Peyer's patch (tissue), 4 donors: ENCODE data around the gene TSSK6. TPM values are rescaled to one million over a fixed set of nuclear protein-coding genes. Genes with fewer than 3 reads are reported as not detected.
A peak's percentile ranks its signal among the peaks of the same experiment; 100 is the strongest.

Source experiments
- DNase-seq, 3 donors: peaks; one replicate each; pipeline ENCODE4 v3.0.0-alpha.2; 2017 to 2019
- H3K27ac ChIP-seq, 4 donors: fragments of 200-600 bp; sonication (generic); one replicate each; pipeline ENCODE4 v1.5.1; 2016 to 2019
- H3K27me3 ChIP-seq, 2 donors: fragments of 200-600 bp; sonication (generic); one replicate each; pipeline ENCODE4 v1.5.1; 2019
- H3K36me3 ChIP-seq, 3 donors: fragments of 200-600 bp; sonication (generic); one replicate each; pipeline ENCODE4 v1.5.1; 2016 to 2019
- H3K4me1 ChIP-seq, 4 donors: fragments of 200-600 bp; sonication (generic); one replicate each; pipeline ENCODE4 v1.5.1; 2016 to 2019
- H3K4me3 ChIP-seq, 4 donors: fragments of 200-600 bp; sonication (generic); 1 replicate in 3 of 4; 2 replicates in 1 of 4; pipeline ENCODE4 v1.5.1; 2016 to 2019; ENCODE audit warnings: mild to moderate bottlenecking in 1 of 4
- H3K9me3 ChIP-seq, 4 donors: fragments of 200-600 bp; sonication (generic); one replicate each; pipeline ENCODE4 v1.5.1; 2016 to 2019; ENCODE audit warnings: mild to moderate bottlenecking in 1 of 4
- POLR2A ChIP-seq, 2 donors: fragments of 450-650 bp; IDR thresholded peaks; one replicate each; pipeline ENCODE4 v1.5.1; 2017; ENCODE audit warnings: antibody characterized with exemption in 2 of 2, mild to moderate bottlenecking in 2 of 2, moderate library complexity in 2 of 2
- total RNA-seq, 4 donors: library from RNA; depleted of rRNA; stranded (reverse); fragments of >200 nt; gene quantifications; one replicate each; pipeline ENCODE4 v1.1.0, GENCODE V29; 2016
- TF ChIP-seq, protein P1 (sequence below), 6 experiments: fragments of 450-650 bp in 4 of 6; fragments of 200-600 bp in 2 of 6; sonication (generic) in 1 of 6; IDR thresholded peaks; one replicate each; pipeline ENCODE4 v1.5.1; 2017 to 2019; ENCODE audit warnings: antibody characterized with exemption in 6 of 6, mild to moderate bottlenecking in 3 of 6, moderate library complexity in 1 of 6

The TSSK6 gene
- total RNA-seq, 4 donors from 2014 or later, result 3.0 to 14.0 (median 10.0) TPM

GRCh38 chr19:19527674-19528625, 12.6 kb upstream of the TSSK6 start:
- H3K4me3 ChIP-seq, result no peak overlapping the region
- no peak overlapping the region for H3K27ac ChIP-seq
- no peaks in the 10 kb centered on the region for H3K9me3 ChIP-seq
- H3K36me3 ChIP-seq, result peaks cover 0 to 55% (median 0%) of the 10 kb centered on the region in 3 donors
- H3K27me3 ChIP-seq, result no peaks in the 10 kb centered on the region
- no peak for TF ChIP-seq POLR2A (IDR thresholded peaks at IDR 0.05)
- TF ChIP-seq, protein P1, sequence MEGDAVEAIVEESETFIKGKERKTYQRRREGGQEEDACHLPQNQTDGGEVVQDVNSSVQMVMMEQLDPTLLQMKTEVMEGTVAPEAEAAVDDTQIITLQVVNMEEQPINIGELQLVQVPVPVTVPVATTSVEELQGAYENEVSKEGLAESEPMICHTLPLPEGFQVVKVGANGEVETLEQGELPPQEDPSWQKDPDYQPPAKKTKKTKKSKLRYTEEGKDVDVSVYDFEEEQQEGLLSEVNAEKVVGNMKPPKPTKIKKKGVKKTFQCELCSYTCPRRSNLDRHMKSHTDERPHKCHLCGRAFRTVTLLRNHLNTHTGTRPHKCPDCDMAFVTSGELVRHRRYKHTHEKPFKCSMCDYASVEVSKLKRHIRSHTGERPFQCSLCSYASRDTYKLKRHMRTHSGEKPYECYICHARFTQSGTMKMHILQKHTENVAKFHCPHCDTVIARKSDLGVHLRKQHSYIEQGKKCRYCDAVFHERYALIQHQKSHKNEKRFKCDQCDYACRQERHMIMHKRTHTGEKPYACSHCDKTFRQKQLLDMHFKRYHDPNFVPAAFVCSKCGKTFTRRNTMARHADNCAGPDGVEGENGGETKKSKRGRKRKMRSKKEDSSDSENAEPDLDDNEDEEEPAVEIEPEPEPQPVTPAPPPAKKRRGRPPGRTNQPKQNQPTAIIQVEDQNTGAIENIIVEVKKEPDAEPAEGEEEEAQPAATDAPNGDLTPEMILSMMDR (IDR thresholded peaks at IDR 0.05), result no peak
- DNase-seq, result no peak
- H3K4me1 ChIP-seq, result peaks cover 0 to 28% (median 10%) of the 10 kb centered on the region in 4 donors

- peaks cover 0 to 55% (median 0%) of the 10 kb centered on the region in 3 donors for H3K36me3 ChIP-seq
- H3K4me3 ChIP-seq, result no peak overlapping the region
- peak overlapping the region in 1 of 4 donors; percentile 21 for H3K27ac ChIP-seq
- no peaks in the 10 kb centered on the region for H3K27me3 ChIP-seq
- peaks cover 0 to 26% (median 9%) of the 10 kb centered on the region in 4 donors for H3K4me1 ChIP-seq
- H3K9me3 ChIP-seq, result no peaks in the 10 kb centered on the region
- no peak for DNase-seq
- TF ChIP-seq, protein P1 (IDR thresholded peaks at IDR 0.05), result no peak
- TF ChIP-seq POLR2A (IDR thresholded peaks at IDR 0.05), result no peak
These were observed 12.0 kb upstream of the TSSK6 start for GRCh38 chr19:19527371-19527656.

GRCh38 chr19:19526581-19527370, 11.4 kb upstream of the TSSK6 start:
- H3K9me3 ChIP-seq, result no peaks in the 10 kb centered on the region
- H3K4me1 ChIP-seq, result peaks cover 0 to 21% (median 7%) of the 10 kb centered on the region in 4 donors
- no peak overlapping the region for H3K4me3 ChIP-seq
- TF ChIP-seq, protein P1 (IDR thresholded peaks at IDR 0.05), result no peak
- TF ChIP-seq POLR2A (IDR thresholded peaks at IDR 0.05), result no peak
- no peaks in the 10 kb centered on the region for H3K27me3 ChIP-seq
- peaks cover 0 to 55% (median 0%) of the 10 kb centered on the region in 3 donors for H3K36me3 ChIP-seq
- peak overlapping the region in 1 of 4 donors; percentile 21 for H3K27ac ChIP-seq
- no peak for DNase-seq

- no peaks in the 10 kb centered on the region for H3K27me3 ChIP-seq
- no peak for TF ChIP-seq POLR2A (IDR thresholded peaks at IDR 0.05)
- TF ChIP-seq, protein P1 (IDR thresholded peaks at IDR 0.05), result no peak
- no peak for DNase-seq
- H3K27ac ChIP-seq, result peak overlapping the region in 1 of 4 donors; percentile 38
- H3K4me3 ChIP-seq, result no peak overlapping the region
- H3K9me3 ChIP-seq, result no peaks in the 10 kb centered on the region
- peaks cover 0 to 21% (median 6%) of the 10 kb centered on the region in 4 donors for H3K4me1 ChIP-seq
- peaks cover 0 to 56% (median 0%) of the 10 kb centered on the region in 3 donors for H3K36me3 ChIP-seq
These were observed 10.4 kb upstream of the TSSK6 start for GRCh38 chr19:19525611-19526380.

DNA sequence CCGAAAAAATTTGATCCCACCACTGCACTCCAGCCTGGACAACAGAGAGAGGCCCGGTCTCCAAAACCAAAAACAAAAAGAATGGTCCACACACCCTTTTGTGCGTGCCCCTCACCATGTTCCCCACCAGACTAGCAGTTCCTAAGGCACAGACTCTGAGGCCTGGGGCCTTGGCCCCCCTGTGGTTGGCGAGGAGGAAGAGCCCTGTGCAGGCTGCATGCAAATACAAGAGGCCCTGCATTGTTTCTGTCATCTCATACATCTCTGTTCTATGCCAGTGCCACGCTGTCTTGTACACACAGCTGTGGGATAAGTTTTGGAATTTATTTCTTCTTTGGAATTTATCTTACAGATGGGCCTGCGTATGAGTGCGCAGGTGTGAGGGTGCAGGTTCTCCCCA, 8.7 kb upstream of the TSSK6 start:
- H3K36me3 ChIP-seq, result peaks cover 0 to 67% (median 0%) of the 10 kb centered on the region in 3 donors
- no peak for DNase-seq
- H3K27ac ChIP-seq, result peak overlapping the region in 1 of 4 donors; percentile 38
- peaks cover 0 to 21% (median 6%) of the 10 kb centered on the region in 4 donors for H3K4me1 ChIP-seq
- H3K27me3 ChIP-seq, result no peaks in the 10 kb centered on the region
- no peaks in the 10 kb centered on the region for H3K9me3 ChIP-seq
- TF ChIP-seq, protein P1 (IDR thresholded peaks at IDR 0.05), result no peak
- no peak for TF ChIP-seq POLR2A (IDR thresholded peaks at IDR 0.05)
- H3K4me3 ChIP-seq, result no peak overlapping the region
